GM12864 (cell line): ENCODE measurements around the gene ATP2A2.

Experiments used
- DNase-seq: peaks from one replicate; pipeline ENCODE4 v3.0.0-alpha.2; 2011; ENCODE audit warnings: low read depth
- H3K4me3 ChIP-seq: 2 replicates; pipeline ENCODE4 v1.5.1; 2011; ENCODE audit warnings: mild to moderate bottlenecking, low read depth, low read length, control low read depth
- CTCF ChIP-seq: IDR thresholded peaks from 2 replicates; pipeline ENCODE4 v1.5.1; 2011; ENCODE audit warnings: low read depth, mild to moderate bottlenecking, moderate library complexity, low read length, control low read depth, inconsistent platforms; ENCODE audit errors: missing control alignments

ATP2A2 gene

GRCh38 chr12:110365489-110366320 lies 84.7 kb downstream of the ATP2A2 start:
- TF ChIP-seq CTCF = no peak
- no peak overlapping the region for H3K4me3 ChIP-seq
- no peak for DNase-seq

DNA sequence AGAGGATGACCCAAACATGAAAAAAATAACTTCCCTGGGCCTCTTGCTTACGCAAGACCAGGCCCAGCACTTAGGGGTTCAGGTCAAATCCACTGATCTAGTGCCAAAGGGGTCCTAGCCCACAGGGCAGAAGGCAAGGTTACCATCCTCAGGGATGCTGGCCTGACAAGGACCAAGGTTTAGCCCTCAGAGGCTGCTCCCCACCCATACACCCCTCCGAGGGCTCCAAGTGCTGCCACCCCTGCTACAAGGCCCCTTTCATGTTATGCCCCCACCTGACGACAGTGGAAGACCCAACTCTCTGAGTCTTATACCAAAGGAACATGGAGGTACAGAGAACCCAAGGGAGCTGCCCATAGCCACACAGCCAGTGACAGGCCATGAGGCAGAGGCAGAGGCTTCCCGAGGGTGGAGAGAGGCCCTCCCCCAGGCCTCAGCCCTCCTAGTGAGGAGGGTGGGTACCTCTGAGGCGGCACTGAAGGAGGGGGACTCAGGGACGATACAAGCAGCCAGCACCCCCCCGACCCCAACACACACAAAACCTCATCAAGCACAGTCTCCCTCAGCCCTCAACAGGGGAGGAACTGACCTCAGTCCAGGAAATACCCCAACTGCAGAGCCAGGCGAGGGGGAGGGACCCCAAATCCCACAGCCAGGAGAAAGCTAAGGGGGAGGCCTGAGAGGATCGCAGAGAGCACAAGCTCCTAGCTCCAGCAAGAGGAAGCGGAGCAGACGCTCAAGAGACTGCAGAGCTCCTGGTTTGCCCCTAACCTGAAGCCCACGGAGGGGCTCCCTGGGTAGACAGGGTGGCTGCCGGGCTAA lies 85.5 kb downstream of the ATP2A2 start:
- no peak for TF ChIP-seq CTCF
- H3K4me3 ChIP-seq = no peak overlapping the region
- DNase-seq = no peak

DNA sequence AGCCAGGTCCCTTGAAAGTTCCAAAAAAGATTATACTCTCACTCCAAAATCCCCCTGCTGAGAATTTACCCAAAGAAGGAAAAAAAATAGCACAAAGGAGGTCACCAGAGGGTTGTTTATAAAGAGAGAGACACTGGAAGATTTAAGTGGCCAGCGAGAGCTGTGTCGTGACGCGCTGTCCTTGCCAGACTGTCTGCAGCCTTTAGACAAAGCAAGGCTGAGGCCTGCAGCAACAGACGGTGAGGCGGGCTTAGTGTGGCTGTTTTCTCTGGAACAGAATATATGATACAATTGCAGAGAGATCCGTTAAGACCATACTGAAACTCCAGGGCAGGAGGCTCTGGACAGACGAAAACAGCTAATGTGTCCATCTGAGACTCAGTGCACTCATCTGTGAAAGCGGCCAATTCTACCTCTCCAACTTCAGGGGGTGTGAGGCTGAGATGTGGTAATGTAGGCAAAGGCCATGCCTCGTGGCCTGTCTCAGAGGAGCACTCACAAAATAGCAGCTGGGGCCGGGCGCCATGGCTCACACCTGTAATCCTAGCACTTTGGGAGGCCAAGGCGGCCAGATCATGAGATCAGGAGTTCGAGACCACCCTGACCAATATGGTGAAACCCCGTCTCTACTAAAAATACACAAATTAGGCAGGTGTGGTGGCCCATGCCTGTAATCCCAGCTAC lies 86.3 kb downstream of the ATP2A2 start:
- DNase-seq = no peak
- H3K4me3 ChIP-seq = no peak overlapping the region
- TF ChIP-seq CTCF = no peak

- H3K4me3 ChIP-seq = no peak overlapping the region
- DNase-seq = no peak
- no peak for TF ChIP-seq CTCF
These were observed 88.9 kb downstream of the ATP2A2 start for GRCh38 chr12:110369992-110370391.

DNA sequence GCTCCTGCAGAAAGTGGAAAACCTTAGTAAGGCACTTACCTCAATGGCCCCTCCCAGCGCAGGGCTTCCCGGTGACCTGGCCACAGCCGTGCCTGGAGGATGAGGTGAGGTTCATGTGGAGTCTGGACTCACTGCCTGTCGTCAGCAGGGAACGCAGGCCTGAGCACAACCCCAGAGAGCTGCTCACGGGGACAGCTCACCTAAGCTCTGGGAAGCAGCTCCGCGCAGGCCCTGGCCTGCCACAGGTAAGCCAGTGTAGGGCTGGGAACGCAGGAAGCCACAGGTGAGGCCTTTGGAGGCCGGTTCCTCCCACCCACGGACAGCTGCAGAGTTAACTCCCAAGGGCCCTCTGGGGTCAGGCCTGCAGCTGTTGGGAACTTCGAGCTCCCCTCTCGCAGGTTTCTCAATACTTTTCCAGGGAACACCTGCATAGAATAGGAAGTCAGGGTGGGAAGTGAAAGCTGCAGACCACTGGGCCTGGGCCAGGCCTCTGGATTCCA lies 89.7 kb downstream of the ATP2A2 start:
- no peak for TF ChIP-seq CTCF
- no peak overlapping the region for H3K4me3 ChIP-seq
- no peak for DNase-seq

DNA sequence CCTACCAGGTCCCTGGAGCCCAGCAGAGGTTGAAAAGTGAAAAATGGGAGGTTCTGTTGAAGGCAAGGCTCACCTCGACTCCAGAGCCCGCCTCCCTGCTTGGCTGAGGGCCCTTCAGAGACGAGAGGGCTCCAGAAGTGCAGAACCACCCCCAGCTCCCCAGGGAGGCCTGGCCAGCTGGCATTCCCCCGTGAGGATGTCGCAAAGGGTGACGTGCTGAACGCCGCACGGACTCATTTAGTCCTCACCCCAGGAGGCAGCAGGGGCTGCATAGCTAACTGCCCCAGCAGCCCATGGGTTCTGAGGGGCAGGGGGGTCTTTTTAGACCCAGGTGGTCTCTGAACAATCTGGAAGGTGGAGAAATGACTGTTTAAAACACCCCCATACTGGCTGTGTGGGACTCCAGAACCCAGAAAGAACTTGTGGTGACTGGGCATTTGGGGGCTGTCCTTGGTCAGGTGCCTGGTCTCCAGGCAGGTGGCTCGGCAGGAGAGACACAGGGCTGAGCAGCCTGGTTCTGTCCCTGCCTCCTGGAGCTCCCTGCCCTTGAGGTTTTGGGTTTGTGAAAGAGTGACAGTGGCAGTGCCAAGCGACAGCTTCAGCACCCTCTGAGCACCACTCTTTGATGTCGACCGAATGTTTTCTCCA lies 90.5 kb downstream of the ATP2A2 start:
- no peak overlapping the region for H3K4me3 ChIP-seq
- no peak for DNase-seq
- no peak for TF ChIP-seq CTCF
